ENCODE data around the gene ETV5.

ETV5 gene

DNA sequence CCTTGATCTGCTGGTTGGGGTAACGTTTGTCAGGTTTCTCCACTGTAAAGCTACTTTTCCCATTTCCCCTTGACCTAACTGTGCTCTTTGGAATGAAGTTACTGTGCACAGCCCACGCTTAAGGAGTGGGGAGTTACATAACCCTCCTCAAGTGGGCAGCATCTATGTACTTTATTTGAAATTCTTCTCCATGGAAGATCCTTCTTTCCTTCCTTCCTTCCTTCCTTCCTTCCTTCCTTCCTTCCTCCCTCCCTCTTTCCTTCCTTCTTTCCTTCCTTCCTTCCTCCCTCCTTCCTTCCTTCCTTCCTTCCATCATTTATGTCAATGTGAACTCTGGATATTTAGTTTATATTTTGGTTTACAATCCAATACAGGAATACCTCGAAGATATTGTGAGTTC lies 94.0 kb downstream of the ETV5 start:
- no peak for DNase-seq

DNA sequence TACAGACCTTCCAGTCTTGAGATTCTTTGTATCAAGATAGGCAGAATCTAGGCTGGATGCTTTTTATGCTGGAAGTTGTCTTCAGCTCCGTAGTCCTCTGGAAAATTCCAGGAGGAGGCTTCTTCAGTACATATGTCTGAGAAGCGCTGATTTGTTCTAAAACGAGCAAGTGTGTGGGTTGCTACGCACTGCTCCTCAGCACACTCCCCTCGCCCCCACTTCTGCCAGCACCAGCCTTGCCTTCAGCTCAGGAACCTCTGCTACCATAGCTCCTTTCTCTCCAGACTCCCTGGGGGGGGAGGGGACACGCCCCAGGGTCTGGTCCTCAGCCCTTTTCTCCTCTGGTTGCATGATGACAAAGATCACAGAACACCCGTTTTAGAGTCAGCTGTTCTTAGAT lies 95.6 kb downstream of the ETV5 start:
- no peak for DNase-seq

DNA sequence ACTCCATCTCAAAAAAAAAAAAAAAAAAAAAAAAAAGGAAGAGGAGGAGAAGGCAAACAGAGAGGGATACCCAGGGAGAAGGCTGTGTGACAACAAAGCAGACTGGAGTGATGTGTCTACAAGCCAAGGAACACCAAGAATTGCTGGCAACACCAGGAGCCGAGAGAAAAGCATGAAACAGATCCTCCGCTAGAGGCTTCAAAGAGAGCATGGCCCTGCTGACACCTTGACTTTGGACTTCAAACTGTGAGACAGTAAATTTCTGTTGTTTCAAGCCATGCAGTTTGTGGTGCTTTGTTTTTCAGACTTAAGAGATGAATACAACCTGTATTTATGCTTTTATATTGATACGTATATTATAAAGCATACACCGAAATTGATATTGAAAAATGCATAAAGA lies 96.8 kb downstream of the ETV5 start:
- DNase-seq, result no peak

DNA sequence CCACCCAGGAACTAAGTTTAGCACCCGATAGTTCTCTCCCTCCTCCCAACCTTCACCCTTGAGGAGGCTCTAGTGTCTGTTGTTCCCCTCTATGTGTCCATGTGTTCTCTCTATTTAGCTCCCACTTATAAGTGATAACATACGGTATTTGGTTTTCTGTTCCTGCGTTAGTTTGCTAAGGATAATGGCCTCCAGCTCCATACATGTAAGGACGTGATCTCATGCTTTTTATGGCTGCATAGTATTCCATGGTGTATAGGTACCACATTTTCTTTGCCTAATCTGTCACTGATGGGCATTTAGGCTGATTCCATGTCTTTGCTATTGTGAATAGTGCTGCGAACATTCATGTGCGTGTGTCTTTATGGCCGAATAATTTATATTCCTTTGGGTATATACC lies 104.2 kb downstream of the ETV5 start:
- DNase-seq, result no peak

DNA sequence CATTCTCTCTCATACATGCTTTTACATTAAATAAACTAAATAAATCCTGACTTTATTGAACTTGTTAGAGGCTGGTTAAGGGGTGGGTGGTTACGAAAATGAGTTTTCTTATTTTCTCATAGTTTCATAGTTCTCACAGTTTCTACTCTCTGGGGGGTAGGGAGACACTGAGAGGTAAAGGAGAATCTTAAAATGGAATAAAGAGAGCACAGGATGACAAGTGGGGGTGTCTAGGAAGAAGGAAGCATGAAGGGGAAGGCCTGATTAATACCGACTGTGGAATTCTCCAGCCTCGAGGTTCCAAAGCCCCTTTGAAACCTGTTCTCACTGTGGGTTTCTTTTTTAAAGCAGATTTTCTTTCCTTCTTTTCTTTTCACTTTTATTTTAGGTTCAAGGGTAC lies 104.7 kb downstream of the ETV5 start:
- DNase-seq, result no peak

DNA sequence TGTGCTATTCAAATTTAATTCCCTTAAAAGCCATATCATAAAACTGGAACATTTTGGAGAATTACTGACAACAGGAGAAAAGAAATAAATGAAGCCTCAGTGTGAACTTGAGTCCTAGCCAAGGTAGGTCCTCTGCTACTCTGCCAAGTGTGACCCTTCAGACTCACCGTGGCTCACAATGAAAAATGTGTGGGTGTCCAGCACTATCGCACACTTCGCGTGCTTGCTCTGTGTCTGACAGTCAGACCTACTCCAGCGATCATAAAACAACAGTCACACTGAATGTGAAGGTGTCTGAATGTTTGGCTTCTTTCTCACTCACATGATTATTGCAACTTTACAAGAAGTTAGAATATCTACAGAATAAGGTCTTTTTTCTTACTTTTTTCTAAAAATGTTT lies 105.3 kb downstream of the ETV5 start:
- no peak for DNase-seq

DNA sequence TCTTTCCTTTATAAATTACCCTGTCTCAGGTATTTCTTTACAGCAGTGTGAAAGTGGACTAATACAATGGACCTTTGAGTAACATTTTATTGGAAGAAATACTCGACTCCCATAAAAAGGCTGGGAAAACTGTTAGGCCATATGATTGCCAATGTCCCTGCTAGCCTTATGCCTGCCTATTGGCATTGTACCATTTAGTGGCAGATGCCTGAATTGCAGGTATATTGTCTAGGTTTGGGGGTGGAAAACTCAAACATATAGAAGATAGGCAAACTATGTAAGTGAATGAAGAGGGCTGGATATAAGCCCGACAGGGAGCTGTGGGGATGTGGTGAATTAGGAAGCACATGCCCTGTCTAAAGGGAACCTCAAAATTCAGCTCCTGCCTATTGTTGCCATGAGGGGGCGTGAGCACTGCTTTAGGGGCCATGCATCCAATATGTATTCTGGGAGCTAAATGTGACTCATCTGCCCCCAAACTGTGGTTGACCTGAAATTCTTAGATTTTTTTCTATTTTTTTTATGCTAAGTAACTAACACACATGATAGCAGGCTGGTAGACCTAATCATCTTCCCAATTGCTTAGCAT lies 105.9 kb downstream of the ETV5 start:
- peak in 1 of 2 donors; percentile 4 for DNase-seq

DNA sequence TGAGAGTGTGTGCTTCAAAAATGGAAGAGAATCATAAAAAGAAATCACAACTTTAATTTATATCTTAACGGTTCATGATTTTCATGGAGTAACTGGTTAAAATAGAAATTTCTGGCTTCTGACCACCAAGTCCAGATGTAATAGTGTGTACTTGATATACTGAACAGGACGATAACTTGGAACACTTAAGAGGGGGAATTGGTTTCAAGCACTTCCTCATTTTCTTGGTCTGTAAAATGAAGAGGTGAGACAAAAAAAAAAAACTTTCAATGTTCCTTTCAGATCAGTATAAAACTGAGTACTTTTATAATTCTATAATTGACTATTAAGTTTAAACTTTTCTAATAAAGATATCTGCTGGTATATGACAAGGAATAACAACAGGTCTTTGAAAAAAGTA lies 107.0 kb downstream of the ETV5 start:
- no peak for DNase-seq

DNA sequence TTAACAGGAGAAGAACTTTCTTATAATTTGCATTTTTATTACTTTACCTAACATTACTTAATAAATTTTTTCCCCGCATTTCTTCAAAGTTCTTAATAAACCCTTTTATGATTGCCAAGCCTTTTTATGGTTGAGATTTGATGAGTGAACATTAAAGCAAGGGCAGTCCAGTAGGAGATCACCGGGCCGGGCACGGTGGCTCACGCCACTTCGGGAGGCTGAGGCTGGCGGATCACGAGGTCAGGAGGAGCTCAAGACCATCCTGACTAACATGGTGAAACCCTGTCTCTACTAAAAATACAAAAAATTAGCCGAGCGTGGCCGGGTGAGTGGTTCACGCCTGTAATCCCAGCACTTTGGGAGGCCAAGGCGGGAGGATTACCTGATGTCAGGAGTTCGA lies 109.7 kb downstream of the ETV5 start:
- DNase-seq, result no peak

DNA sequence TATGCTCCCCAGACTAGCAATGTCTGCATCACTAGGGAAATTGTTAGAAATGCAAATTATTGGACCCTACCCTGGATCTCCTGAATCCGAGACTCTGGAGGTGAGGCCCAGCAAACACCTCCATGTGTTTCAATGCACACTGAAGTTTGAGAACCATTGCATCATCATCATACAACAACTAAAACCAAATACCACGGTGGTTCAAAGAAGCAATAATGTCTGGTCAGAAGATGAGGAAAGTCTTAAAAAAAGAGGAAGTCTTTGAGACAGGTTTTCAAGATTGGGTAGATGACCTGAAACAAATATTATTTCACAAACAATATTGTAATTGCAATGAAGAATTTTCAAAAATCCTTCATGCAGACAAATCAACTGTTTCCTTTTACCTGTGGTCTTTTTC lies 110.8 kb downstream of the ETV5 start:
- DNase-seq, result no peak

DNA sequence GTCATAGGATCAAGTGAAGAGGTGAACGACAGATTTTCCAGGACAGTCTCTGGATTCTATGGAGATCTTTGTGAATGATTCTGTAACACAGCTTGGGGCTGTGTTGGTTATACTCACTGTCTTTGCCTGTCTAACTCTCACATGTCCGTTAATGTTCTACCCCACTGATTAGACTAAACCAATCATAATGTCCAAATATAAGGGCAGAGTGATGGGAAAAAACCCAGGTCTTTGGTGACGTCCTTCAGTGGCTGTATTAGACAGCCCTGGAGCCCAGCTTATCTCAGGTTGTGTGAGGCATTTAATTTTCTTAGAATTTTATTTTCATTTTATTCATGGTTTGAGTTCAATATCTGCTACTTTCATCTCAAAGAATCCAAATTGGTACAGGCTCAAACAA lies 111.8 kb downstream of the ETV5 start:
- DNase-seq, result no peak
